Tibial nerve (tissue), 4 donors: ENCODE measurements around the gene ZMPSTE24. TPM values are rescaled to one million over a fixed set of nuclear protein-coding genes. Genes with fewer than 3 reads are reported as not detected.

Experiments used
- DNase-seq, 2 donors: peaks; one replicate each; pipeline ENCODE4 v3.0.0-alpha.2; 2019; ENCODE audit warnings: low spot score in 2 of 2
- H3K27ac ChIP-seq, 4 donors: fragments of 200-600 bp; sonication (generic) in 3 of 4; one replicate each; pipeline ENCODE4 v1.5.1; 2017 to 2019; ENCODE audit warnings: mild to moderate bottlenecking in 1 of 4
- H3K27me3 ChIP-seq, 2 donors: fragments of 200-600 bp; sonication (generic) in 1 of 2; one replicate each; pipeline versions ENCODE4 v1.5.1 to v1.6.0; 2017 to 2019
- H3K36me3 ChIP-seq, 3 donors: fragments of 200-600 bp; sonication (generic); one replicate each; pipeline ENCODE4 v1.5.1; 2018 to 2019
- H3K4me1 ChIP-seq, 4 donors: fragments of 200-600 bp; sonication (generic) in 3 of 4; one replicate each; pipeline ENCODE4 v1.5.1; 2017 to 2019
- H3K4me3 ChIP-seq, 4 donors: fragments of 200-600 bp; sonication (generic) in 3 of 4; one replicate each; pipeline ENCODE4 v1.5.1; 2017 to 2019; ENCODE audit warnings: mild to moderate bottlenecking in 1 of 4, moderate library complexity in 1 of 4
- H3K9me3 ChIP-seq, 4 donors: fragments of 200-600 bp; sonication (generic) in 3 of 4; one replicate each; pipeline ENCODE4 v1.5.1; 2017 to 2019
- CTCF ChIP-seq, 5 experiments: fragments of 200-600 bp in 3 of 5; fragments of 450-650 bp in 2 of 5; sonication (generic) in 3 of 5; IDR thresholded peaks; one replicate each; pipeline ENCODE4 v1.5.1; 2016 to 2019; ENCODE audit warnings: antibody characterized with exemption in 5 of 5, mild to moderate bottlenecking in 3 of 5, moderate library complexity in 2 of 5
- EP300 ChIP-seq, 2 donors: sonication (generic); formaldehyde crosslinking; IDR thresholded peaks; one replicate each; pipeline ENCODE4 v1.6.1; 2017; ENCODE audit warnings: antibody characterized with exemption in 2 of 2, mild to moderate bottlenecking in 1 of 2
- POLR2A ChIP-seq, 2 donors: fragments of 450-650 bp; IDR thresholded peaks; one replicate each; pipeline ENCODE4 v1.6.1; 2017; ENCODE audit warnings: antibody characterized with exemption in 2 of 2, mild to moderate bottlenecking in 2 of 2, moderate library complexity in 2 of 2
- WGBS, 2 donors: methylation state at CpG; one replicate each; pipeline ENCODE4 v1.1.5; 2018; 5-methylcytosine and 5-hydroxymethylcytosine counted together
- total RNA-seq, 4 donors: library from RNA; depleted of rRNA; stranded (reverse); fragments of >200 nt; gene quantifications; one replicate each; pipeline ENCODE4 v1.1.0, GENCODE V29; 2016

The ZMPSTE24 gene
- total RNA-seq, 4 donors from 2014 or later, result 27.0 to 51.1 (median 32.1) TPM

- peak overlapping the region; percentile 51 to 89 (median 65) for H3K4me3 ChIP-seq
- TF ChIP-seq EP300 (IDR thresholded peaks at IDR 0.05) (no peak), POLR2A (IDR thresholded peaks at IDR 0.05) (no peak), CTCF (IDR thresholded peaks at IDR 0.05) (no peak)
- H3K9me3 ChIP-seq, result no peaks in the 10 kb centered on the region
- H3K36me3 ChIP-seq, result peaks cover 0 to 27% (median 4%) of the 10 kb centered on the region in 3 donors
- H3K27me3 ChIP-seq, result no peaks in the 10 kb centered on the region
- DNase-seq, result no peak
- WGBS, 2 donors, result 0% methylated on average over 16 of the region's 16 CpGs
- peak overlapping the region; percentile 58 to 98 (median 95) for H3K27ac ChIP-seq
- H3K4me1 ChIP-seq, result peaks cover 0 to 58% (median 25%) of the 10 kb centered on the region in 4 donors
These were observed 736 bp upstream of the ZMPSTE24 start for GRCh38 chr1:40257313-40257687.

- no peak for TF ChIP-seq CTCF (IDR thresholded peaks at IDR 0.05)
- no peak for TF ChIP-seq POLR2A (IDR thresholded peaks at IDR 0.05)
- no peak for TF ChIP-seq EP300 (IDR thresholded peaks at IDR 0.05)
- peaks cover 0 to 69% (median 25%) of the 10 kb centered on the region in 4 donors for H3K4me1 ChIP-seq
- no peaks in the 10 kb centered on the region for H3K27me3 ChIP-seq
- H3K9me3 ChIP-seq, result no peaks in the 10 kb centered on the region
- peaks cover 0 to 38% (median 10%) of the 10 kb centered on the region in 3 donors for H3K36me3 ChIP-seq
- peak overlapping the region; percentile 51 to 89 (median 65) for H3K4me3 ChIP-seq
- WGBS, 2 donors, result 0 to 1% methylated on average over 10 of the region's 10 CpGs
- peak overlapping the region in 3 of 4 donors; percentile 74 to 98 (median 97) for H3K27ac ChIP-seq
- no peak for DNase-seq
These were observed 371 bp downstream of the ZMPSTE24 start for GRCh38 chr1:40258445-40258769.

- H3K9me3 ChIP-seq, result no peaks in the 10 kb centered on the region
- no peaks in the 10 kb centered on the region for H3K27me3 ChIP-seq
- H3K36me3 ChIP-seq, result peaks cover 0 to 83% (median 10%) of the 10 kb centered on the region in 3 donors
- DNase-seq, result no peak
- peaks cover 0 to 61% (median 4%) of the 10 kb centered on the region in 4 donors for H3K4me1 ChIP-seq
- H3K27ac ChIP-seq, result no peak overlapping the region
- 93 to 95% methylated on average over 3 of the region's 3 CpGs for WGBS, 2 donors
- TF ChIP-seq POLR2A (IDR thresholded peaks at IDR 0.05) (no peak), CTCF (IDR thresholded peaks at IDR 0.05) (no peak), EP300 (IDR thresholded peaks at IDR 0.05) (no peak)
- H3K4me3 ChIP-seq, result no peak overlapping the region
These were observed 6.3 kb downstream of the ZMPSTE24 start for GRCh38 chr1:40264354-40264781.

- no peaks in the 10 kb centered on the region for H3K27me3 ChIP-seq
- no peak overlapping the region for H3K4me3 ChIP-seq
- no peak overlapping the region for H3K27ac ChIP-seq
- no peaks in the 10 kb centered on the region for H3K9me3 ChIP-seq
- no peak for DNase-seq
- no peak for TF ChIP-seq POLR2A (IDR thresholded peaks at IDR 0.05)
- TF ChIP-seq EP300 (IDR thresholded peaks at IDR 0.05), result no peak
- TF ChIP-seq CTCF (IDR thresholded peaks at IDR 0.05), result no peak
- peaks cover 0 to 83% (median 16%) of the 10 kb centered on the region in 3 donors for H3K36me3 ChIP-seq
- peaks cover 0 to 52% (median 0%) of the 10 kb centered on the region in 4 donors for H3K4me1 ChIP-seq
These were observed 7.3 kb downstream of the ZMPSTE24 start for GRCh38 chr1:40265298-40265697.

GRCh38 chr1:40265919-40266318, 7.9 kb downstream of the ZMPSTE24 start:
- no peak overlapping the region for H3K27ac ChIP-seq
- no peaks in the 10 kb centered on the region for H3K27me3 ChIP-seq
- peaks cover 0 to 49% (median 0%) of the 10 kb centered on the region in 4 donors for H3K4me1 ChIP-seq
- no peak overlapping the region for H3K4me3 ChIP-seq
- H3K36me3 ChIP-seq, result peaks cover 2 to 86% (median 16%) of the 10 kb centered on the region in 3 donors
- no peak for TF ChIP-seq CTCF (IDR thresholded peaks at IDR 0.05)
- no peak for TF ChIP-seq POLR2A (IDR thresholded peaks at IDR 0.05)
- no peak for TF ChIP-seq EP300 (IDR thresholded peaks at IDR 0.05)
- DNase-seq, result no peak
- no peaks in the 10 kb centered on the region for H3K9me3 ChIP-seq
